Activated T-helper 1 cell treated with Interleukin-2 at 50 U/mL for 16 hours (primary cell): ENCODE results near the gene EPN1.
"Not testable (repeated sequence)": the region's sequence is repeated elsewhere in the genome, so short reads cannot be mapped to it uniquely, and the experiment has no call there.

Experiments used
- DNase-seq: peaks from one replicate; pipeline ENCODE4 v3.0.0-alpha.2; 2020; ENCODE audit warnings: low read depth

The EPN1 gene

GRCh38 chr19:55693336-55693974 is 18.4 kb downstream of the EPN1 start:
- DNase-seq: no peak

- DNase-seq: no peak
These were observed 19.2 kb downstream of the EPN1 start for GRCh38 chr19:55694241-55694655.

DNA sequence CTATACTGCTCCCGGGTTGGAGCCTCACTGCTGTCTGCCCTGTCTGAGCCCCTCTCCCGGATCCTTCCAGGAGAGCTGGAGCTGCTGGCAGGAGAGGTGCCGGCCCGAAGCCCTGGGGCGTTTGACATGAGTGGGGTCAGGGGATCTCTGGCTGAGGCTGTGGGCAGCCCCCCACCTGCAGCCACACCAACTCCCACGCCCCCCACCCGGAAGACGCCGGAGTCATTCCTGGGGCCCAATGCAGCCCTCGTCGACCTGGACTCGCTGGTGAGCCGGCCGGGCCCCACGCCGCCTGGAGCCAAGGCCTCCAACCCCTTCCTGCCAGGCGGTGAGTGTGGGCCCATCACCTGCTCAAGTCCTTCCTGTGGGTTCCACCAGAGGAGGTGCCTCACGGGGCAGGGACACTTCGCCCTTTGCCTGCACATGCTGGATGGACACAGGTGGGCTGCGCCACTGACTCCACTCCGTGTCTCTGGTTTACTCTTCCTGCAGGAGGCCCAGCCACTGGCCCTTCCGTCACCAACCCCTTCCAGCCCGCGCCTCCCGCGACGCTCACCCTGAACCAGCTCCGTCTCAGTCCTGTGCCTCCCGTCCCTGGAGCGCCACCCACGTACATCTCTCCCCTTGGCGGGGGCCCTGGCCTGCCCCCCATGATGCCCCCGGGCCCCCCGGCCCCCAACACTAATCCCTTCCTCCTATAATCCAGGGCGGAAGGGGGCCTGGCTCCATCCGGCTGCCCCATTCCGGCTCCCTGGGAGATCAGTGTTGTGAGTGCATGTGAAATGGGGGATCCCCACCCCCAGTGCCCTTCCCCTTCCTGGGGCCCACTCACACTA is 19.8 kb downstream of the EPN1 start:
- DNase-seq: no peak

GRCh38 chr19:55695511-55696290 is 20.7 kb downstream of the EPN1 start:
- no peak for DNase-seq

DNA sequence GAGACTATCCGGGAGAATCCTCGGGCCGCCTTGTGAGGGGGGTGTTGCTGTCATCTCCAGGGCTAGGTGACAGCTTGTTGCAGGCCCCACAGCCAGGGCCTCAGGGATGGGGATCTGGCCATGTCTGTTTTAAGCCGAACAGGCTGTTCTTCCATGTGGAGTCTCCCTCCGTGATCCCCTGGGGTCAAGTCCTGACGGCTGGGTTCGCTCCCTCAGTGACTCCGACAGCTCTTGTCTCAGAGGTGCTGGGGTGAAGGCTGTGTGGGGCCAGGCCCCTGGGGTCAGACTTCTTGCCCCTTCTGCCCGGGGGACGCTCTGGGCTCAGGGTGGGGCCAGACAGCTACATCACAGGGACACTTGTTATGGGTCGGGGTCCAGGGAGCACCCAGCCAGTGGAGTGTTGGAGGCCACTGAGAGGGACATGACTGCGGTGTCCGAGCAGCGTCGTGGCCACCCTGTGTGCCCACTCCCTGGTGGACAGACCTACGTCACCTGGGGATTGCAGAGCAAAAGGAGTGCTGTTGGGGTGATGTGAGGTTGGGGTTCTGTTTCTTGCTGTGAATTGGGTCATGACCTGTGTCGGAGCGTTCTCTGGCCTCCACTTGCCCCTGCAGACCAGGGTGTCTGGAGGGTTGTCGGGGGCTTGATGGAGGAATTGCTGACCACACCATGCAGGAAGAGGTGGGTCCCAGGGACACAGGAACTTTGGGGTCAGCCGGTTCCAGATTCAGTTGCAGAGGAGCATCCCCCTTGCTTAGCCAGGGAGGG is 21.5 kb downstream of the EPN1 start:
- no peak for DNase-seq

DNA sequence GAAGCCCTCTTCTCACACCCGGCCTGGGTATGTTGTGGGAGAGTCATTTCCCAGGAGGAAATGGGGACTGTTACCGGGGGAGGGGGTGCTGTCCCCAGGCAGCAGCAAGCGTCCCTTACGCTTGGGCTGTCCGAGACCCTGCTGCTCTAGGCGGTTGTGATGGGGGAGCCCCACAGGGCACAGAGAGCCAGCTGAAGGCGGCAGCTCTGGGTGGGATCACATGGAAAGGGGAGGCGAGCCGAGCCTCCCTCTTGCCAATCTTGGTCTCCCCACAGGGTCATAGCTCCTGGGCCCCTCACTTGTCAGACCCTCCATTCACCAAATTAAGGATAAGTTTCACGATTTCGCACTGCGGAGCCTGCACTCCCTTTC is 22.0 kb downstream of the EPN1 start:
- DNase-seq: no peak

DNA sequence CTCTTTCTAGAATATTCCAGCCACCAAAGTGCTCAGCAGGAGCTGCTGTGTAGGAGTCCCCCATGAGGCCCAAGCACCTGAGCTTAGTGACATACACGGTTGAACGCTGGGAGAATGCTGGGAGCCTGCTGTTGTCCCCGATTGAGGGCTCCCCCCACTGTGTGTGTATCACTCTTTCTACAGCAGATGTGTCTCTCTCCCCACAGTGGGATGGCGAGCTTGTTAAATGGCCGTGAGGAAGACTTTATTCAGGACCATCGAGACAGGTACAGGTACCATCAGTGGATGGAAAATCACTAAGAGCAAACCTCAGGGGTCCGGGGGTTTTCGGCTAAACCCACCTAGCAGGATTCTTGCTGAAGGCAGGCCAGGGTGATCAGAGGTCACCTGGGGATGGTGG is 22.7 kb downstream of the EPN1 start:
- no peak for DNase-seq

GRCh38 chr19:55698256-55698655 is 23.2 kb downstream of the EPN1 start:
- no peak for DNase-seq

- DNase-seq: no peak
These were observed 24.2 kb downstream of the EPN1 start for GRCh38 chr19:55699221-55699620.

DNA sequence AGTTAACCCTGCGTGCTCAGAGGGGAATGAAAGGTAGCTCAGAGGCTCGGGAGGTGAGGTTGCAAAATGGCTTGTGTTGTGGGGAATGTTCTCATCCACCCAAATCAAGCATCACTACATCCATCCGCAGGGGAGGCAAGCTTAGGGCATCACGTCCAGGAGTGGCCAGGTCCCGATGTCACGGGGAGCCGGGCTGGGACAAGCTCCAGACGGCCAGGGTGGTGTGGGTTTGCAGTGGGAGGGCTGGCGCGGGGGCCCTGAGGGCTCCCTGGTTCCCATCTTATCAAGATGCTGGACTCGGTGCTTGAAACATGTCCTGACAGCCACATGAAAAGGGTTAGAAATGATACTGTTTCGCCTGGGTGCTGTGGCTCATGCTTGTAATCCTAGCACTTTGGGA is 25.8 kb downstream of the EPN1 start:
- no peak for DNase-seq

- DNase-seq: no peak
These were observed 27.2 kb downstream of the EPN1 start for GRCh38 chr19:55702131-55702627.

GRCh38 chr19:55703790-55704215 is 28.8 kb downstream of the EPN1 start:
- DNase-seq: peak; percentile 23

DNA sequence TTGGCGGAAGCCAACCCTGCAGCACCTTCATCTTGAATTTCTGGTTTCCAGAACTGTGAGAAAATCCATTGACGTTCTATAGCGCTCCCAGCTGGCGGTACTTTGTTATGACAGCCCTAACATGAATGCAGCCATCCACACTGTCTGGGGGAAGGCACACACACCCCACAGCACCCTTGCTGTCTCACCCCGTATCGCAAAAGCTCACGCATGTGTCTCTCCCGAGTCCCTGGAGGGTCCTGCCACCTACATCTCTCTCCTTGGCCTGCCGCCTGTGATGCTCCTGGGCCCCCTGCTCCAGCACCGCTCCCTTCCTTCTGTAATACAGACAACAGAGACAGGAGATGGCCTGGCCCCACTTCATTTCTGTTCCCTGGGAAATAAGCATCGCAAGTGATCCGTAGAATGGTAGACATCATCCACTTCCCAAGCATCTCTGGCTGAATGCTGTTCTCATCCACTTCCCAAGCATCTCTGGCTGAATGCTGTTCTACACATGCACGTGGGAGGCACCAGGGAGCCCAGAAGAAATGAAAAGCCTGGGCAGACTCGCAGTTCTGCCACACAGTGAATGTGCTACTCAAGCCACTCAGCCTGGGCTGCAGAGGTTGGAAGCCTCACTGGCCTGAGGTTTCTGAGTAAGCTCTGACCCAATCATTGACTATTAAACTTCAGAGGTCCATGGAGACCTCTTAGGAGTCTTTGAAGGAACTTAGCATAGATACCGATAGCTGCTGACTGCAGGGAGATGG is 29.6 kb downstream of the EPN1 start:
- DNase-seq: no peak

- no peak for DNase-seq
These were observed 30.9 kb downstream of the EPN1 start for GRCh38 chr19:55705972-55706371.

- no peak for DNase-seq
These were observed 36.7 kb downstream of the EPN1 start for GRCh38 chr19:55711719-55712118.

DNA sequence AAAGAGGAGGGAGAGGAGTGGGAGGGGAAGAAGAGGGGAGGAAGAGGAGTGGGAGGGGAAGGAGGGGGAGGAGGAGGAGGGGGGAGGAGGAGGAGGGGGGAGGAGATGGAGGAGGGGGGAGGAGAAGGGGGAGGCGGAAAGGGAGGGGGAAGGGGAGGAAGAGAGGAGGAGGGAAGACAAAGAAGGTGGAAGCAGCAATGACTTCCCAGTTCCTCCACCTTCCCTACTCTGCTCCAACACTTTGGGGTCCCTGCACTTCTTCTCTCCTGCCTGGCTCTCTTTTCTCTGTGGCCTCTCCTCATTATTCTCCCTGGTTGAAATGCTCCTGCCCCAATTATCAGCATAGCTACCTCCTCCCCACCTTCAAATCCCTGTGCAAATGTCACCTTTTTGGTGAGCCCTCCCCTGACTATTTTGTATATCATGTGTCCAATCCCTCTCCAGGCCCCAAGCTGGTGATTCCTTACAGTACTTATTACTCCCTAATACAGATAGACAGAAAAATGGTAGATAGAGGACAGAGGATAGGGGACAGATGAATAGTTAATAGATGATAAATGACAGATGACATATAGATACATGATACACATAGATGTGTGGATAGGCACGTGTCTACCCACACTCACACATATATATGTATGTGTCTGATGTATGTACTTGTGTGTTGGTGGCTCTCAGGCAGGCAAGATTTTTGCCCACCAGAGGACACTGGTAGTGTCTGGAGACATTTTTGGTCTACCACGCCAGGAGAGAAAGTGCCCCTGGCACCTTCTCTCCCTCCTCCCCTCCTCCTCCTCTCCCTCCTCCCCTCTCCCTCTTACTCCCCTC is 38.0 kb downstream of the EPN1 start:
- DNase-seq: no peak

GRCh38 chr19:55716531-55716930 is 41.5 kb downstream of the EPN1 start:
- no peak for DNase-seq

- no peak for DNase-seq
These were observed 42.2 kb downstream of the EPN1 start for GRCh38 chr19:55717251-55717650.

DNA sequence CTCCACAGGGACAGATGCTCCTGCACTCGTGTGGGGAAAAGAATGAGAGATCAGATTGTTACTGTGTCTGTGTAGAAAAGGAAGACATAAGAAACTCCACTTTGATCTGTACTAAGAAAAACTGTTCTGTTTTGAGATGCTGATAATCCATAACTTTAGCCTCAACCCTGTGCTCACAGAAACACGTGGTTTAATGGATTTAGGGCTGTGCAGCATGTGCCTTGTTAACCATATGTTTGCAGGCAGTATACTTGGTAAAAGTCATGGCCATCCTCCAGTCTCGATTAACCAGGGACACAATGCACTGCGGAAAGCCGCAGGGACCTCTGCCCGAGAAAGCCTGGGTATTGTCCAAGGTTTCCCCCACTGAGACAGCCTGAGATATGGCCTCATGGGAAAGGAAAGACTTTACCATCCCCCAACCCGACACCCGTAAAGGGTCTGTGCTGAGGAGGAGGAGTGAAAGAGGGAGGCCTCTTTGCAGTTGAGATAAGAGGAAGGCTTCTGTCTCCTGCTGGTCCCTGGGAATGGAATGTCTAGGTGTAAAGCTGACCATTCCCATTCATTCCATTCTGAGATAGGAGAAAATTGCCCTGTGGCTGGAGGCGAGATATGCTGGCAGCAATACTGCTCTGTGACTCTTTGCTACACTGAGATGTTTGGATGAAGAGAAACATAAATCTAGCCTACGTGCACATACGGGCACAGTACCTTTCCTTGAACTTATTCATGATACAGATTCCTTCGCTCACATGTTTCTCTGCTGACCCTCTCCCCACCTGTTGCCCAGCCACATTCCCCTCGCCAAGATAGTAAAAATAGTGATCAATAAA is 43.1 kb downstream of the EPN1 start:
- not testable (repeated sequence) for DNase-seq
